Measurements from ENCODE around the gene MAT2A.

The MAT2A gene

GRCh38 chr2:85551698-85552678, 13.0 kb downstream of the MAT2A start:
- ATAC-seq, result peak; percentile 60

GRCh38 chr2:85553184-85553583, 14.2 kb downstream of the MAT2A start:
- no peak for ATAC-seq
- TF ChIP-seq BACH2 (CRISPR knock-in tag; IDR thresholded peaks at IDR 0.05; ENCODE audit: borderline replicate concordance) (no peak), TSHZ2 (CRISPR knock-in tag; IDR thresholded peaks at IDR 0.05) (no peak), OSR1 (CRISPR knock-in tag; IDR thresholded peaks at IDR 0.05) (no peak), ZNF70 (CRISPR knock-in tag; IDR thresholded peaks at IDR 0.05) (no peak), RARB (CRISPR knock-in tag; IDR thresholded peaks at IDR 0.05) (no peak), SNAI2 (CRISPR knock-in tag; IDR thresholded peaks at IDR 0.05) (no peak), TCF4 (CRISPR knock-in tag; IDR thresholded peaks at IDR 0.05; ENCODE audit: borderline replicate concordance) (no peak), ZFP30 (CRISPR knock-in tag; IDR thresholded peaks at IDR 0.05) (no peak), CSDC2 (CRISPR knock-in tag; IDR thresholded peaks at IDR 0.05) (no peak), ZNF565 (CRISPR knock-in tag; conservative IDR thresholded peaks at IDR 0.05; ENCODE audit: low read depth) (no peak), TOX (CRISPR knock-in tag; IDR thresholded peaks at IDR 0.05; ENCODE audit: borderline replicate concordance) (no peak)
- TF ChIP-seq, protein P1, sequence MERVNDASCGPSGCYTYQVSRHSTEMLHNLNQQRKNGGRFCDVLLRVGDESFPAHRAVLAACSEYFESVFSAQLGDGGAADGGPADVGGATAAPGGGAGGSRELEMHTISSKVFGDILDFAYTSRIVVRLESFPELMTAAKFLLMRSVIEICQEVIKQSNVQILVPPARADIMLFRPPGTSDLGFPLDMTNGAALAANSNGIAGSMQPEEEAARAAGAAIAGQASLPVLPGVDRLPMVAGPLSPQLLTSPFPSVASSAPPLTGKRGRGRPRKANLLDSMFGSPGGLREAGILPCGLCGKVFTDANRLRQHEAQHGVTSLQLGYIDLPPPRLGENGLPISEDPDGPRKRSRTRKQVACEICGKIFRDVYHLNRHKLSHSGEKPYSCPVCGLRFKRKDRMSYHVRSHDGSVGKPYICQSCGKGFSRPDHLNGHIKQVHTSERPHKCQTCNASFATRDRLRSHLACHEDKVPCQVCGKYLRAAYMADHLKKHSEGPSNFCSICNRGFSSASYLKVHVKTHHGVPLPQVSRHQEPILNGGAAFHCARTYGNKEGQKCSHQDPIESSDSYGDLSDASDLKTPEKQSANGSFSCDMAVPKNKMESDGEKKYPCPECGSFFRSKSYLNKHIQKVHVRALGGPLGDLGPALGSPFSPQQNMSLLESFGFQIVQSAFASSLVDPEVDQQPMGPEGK (CRISPR knock-in tag; IDR thresholded peaks at IDR 0.05; ENCODE audit: borderline replicate concordance), result no peak

More at GRCh38 chr2:85551698-85552678, 13.0 kb downstream of the MAT2A start:
- TF ChIP-seq ZFP30 (CRISPR knock-in tag; IDR thresholded peaks at IDR 0.05), result no peak
- TF ChIP-seq TSHZ2 (CRISPR knock-in tag; IDR thresholded peaks at IDR 0.05), result no peak
- TF ChIP-seq, protein P1 (CRISPR knock-in tag; IDR thresholded peaks at IDR 0.05; ENCODE audit: borderline replicate concordance), result no peak
- no peak for TF ChIP-seq BACH2 (CRISPR knock-in tag; IDR thresholded peaks at IDR 0.05; ENCODE audit: borderline replicate concordance)
- no peak for TF ChIP-seq CSRNP3 (CRISPR knock-in tag; IDR thresholded peaks at IDR 0.05)
- TF ChIP-seq SNAI2 (CRISPR knock-in tag; IDR thresholded peaks at IDR 0.05), result no peak
- no peak for TF ChIP-seq TOX (CRISPR knock-in tag; IDR thresholded peaks at IDR 0.05; ENCODE audit: borderline replicate concordance)
- TF ChIP-seq ISL1 (CRISPR knock-in tag; IDR thresholded peaks at IDR 0.05), result no peak
- TF ChIP-seq ZNF8 (CRISPR knock-in tag; IDR thresholded peaks at IDR 0.05), result no peak
- no peak for TF ChIP-seq TCF4 (CRISPR knock-in tag; IDR thresholded peaks at IDR 0.05; ENCODE audit: borderline replicate concordance)
- TF ChIP-seq GLIS3 (CRISPR knock-in tag; IDR thresholded peaks at IDR 0.05), result no peak
- no peak for TF ChIP-seq ZFP3 (CRISPR knock-in tag; IDR thresholded peaks at IDR 0.05)
- no peak for TF ChIP-seq PPARA (CRISPR knock-in tag; IDR thresholded peaks at IDR 0.05; ENCODE audit: borderline replicate concordance)
- TF ChIP-seq ZNF565 (CRISPR knock-in tag; conservative IDR thresholded peaks at IDR 0.05; ENCODE audit: low read depth), result no peak
- no peak for TF ChIP-seq OSR1 (CRISPR knock-in tag; IDR thresholded peaks at IDR 0.05)
- TF ChIP-seq ZNF70 (CRISPR knock-in tag; IDR thresholded peaks at IDR 0.05), result no peak
- TF ChIP-seq, protein P2, sequence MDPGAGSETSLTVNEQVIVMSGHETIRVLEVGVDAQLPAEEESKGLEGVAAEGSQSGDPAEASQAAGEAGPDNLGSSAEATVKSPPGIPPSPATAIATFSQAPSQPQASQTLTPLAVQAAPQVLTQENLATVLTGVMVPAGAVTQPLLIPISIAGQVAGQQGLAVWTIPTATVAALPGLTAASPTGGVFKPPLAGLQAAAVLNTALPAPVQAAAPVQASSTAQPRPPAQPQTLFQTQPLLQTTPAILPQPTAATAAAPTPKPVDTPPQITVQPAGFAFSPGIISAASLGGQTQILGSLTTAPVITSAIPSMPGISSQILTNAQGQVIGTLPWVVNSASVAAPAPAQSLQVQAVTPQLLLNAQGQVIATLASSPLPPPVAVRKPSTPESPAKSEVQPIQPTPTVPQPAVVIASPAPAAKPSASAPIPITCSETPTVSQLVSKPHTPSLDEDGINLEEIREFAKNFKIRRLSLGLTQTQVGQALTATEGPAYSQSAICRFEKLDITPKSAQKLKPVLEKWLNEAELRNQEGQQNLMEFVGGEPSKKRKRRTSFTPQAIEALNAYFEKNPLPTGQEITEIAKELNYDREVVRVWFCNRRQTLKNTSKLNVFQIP (CRISPR knock-in tag; IDR thresholded peaks at IDR 0.05; ENCODE audit: borderline replicate concordance, low read depth), result no peak

Measured in SK-N-SH treated with all-trans-retinoic acid at 6 μM for 48 hours (cell line).